ENCODE measurements around the gene EPHA1. TPM values are rescaled to one million over a fixed set of nuclear protein-coding genes. Genes with fewer than 3 reads are reported as not detected.

EPHA1 gene
- total and polyA plus RNA-seq, 2 experiments from 2014 or later: 60.7 to 154 TPM

DNA sequence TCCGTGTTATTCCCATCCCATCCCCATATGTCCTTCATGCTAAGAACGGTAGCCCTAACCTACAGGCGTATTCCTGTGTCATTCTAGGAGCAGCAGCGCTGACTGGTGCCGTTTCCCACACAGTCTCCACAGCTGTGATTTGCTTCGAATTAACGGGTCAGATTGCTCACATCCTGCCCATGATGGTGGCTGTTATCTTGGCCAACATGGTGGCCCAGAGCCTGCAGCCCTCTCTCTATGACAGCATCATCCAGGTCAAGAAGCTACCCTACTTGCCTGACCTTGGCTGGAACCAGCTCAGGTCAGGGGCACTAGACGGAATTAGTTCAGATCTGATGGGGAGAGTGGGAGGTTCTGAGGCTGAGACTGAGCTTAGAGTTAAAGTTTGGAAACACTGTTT is 66.8 kb downstream of the EPHA1 start (continued):
- TF ChIP-seq, protein P1, sequence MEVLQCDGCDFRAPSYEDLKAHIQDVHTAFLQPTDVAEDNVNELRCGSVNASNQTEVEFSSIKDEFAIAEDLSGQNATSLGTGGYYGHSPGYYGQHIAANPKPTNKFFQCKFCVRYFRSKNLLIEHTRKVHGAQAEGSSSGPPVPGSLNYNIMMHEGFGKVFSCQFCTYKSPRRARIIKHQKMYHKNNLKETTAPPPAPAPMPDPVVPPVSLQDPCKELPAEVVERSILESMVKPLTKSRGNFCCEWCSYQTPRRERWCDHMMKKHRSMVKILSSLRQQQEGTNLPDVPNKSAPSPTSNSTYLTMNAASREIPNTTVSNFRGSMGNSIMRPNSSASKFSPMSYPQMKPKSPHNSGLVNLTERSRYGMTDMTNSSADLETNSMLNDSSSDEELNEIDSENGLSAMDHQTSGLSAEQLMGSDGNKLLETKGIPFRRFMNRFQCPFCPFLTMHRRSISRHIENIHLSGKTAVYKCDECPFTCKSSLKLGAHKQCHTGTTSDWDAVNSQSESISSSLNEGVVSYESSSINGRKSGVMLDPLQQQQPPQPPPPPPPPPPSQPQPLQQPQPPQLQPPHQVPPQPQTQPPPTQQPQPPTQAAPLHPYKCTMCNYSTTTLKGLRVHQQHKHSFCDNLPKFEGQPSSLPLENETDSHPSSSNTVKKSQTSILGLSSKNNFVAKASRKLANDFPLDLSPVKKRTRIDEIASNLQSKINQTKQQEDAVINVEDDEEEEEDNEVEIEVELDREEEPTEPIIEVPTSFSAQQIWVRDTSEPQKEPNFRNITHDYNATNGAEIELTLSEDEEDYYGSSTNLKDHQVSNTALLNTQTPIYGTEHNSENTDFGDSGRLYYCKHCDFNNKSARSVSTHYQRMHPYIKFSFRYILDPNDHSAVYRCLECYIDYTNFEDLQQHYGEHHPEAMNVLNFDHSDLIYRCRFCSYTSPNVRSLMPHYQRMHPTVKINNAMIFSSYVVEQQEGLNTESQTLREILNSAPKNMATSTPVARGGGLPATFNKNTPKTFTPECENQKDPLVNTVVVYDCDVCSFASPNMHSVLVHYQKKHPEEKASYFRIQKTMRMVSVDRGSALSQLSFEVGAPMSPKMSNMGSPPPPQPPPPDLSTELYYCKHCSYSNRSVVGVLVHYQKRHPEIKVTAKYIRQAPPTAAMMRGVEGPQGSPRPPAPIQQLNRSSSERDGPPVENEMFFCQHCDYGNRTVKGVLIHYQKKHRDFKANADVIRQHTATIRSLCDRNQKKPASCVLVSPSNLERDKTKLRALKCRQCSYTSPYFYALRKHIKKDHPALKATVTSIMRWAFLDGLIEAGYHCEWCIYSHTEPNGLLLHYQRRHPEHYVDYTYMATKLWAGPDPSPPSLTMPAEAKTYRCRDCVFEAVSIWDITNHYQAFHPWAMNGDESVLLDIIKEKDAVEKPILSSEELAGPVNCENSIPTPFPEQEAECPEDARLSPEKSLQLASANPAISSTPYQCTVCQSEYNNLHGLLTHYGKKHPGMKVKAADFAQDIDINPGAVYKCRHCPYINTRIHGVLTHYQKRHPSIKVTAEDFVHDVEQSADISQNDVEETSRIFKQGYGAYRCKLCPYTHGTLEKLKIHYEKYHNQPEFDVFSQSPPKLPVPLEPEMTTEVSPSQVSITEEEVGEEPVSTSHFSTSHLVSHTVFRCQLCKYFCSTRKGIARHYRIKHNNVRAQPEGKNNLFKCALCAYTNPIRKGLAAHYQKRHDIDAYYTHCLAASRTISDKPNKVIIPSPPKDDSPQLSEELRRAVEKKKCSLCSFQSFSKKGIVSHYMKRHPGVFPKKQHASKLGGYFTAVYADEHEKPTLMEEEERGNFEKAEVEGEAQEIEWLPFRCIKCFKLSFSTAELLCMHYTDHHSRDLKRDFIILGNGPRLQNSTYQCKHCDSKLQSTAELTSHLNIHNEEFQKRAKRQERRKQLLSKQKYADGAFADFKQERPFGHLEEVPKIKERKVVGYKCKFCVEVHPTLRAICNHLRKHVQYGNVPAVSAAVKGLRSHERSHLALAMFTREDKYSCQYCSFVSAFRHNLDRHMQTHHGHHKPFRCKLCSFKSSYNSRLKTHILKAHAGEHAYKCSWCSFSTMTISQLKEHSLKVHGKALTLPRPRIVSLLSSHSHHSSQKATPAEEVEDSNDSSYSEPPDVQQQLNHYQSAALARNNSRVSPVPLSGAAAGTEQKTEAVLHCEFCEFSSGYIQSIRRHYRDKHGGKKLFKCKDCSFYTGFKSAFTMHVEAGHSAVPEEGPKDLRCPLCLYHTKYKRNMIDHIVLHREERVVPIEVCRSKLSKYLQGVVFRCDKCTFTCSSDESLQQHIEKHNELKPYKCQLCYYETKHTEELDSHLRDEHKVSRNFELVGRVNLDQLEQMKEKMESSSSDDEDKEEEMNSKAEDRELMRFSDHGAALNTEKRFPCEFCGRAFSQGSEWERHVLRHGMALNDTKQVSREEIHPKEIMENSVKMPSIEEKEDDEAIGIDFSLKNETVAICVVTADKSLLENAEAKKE (CRISPR knock-in tag; IDR thresholded peaks at IDR 0.05): no peak
- TF ChIP-seq CREB1 (CRISPR knock-in tag; IDR thresholded peaks at IDR 0.05; ENCODE audit: low read depth) (no peak), EZH2phosphoT487 (IDR thresholded peaks at IDR 0.05; ENCODE audit: unreplicated experiment) (no peak), POLR2AphosphoS5 (IDR thresholded peaks at IDR 0.05; ENCODE audit: low read depth) (no peak), ZNF114 (CRISPR knock-in tag; IDR thresholded peaks at IDR 0.05) (no peak)
- TF ChIP-seq, protein P2, sequence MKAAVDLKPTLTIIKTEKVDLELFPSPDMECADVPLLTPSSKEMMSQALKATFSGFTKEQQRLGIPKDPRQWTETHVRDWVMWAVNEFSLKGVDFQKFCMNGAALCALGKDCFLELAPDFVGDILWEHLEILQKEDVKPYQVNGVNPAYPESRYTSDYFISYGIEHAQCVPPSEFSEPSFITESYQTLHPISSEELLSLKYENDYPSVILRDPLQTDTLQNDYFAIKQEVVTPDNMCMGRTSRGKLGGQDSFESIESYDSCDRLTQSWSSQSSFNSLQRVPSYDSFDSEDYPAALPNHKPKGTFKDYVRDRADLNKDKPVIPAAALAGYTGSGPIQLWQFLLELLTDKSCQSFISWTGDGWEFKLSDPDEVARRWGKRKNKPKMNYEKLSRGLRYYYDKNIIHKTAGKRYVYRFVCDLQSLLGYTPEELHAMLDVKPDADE (IDR thresholded peaks at IDR 0.05): no peak

Small RNA genes lying within 50 kb of the gene (microRNA-seq; reads per million reads assigned to microRNA genes)
- gene MIR6892: not detected

Small RNA genes lying within 50 kb of the gene (small RNA-seq; reads per million reads assigned to genes)
- 0.45 reads per million, percentile 30 among the genes with 10 or more reads in this experiment for gene MIR6892 (ENCODE audit: low replicate concordance)

Other genes starting within 250 kb of the EPHA1 start
- gene TAS2R39, start 225.4 kb downstream of the EPHA1 start, total RNA-seq (2014; rRNA removed; shearing (Covaris generic)): 0.21 TPM in 1 of 2 replicates, not detected in the other
- gene TAS2R39, start 225.4 kb downstream of the EPHA1 start, polyA plus RNA-seq (2016; fragmentation: Nextera tagmentation; extraction: Ambion mirVana): not detected in 2 replicates
- not detected in 2 replicates for gene TAS2R40, start 186.8 kb downstream of the EPHA1 start, total RNA-seq (2014; rRNA removed; shearing (Covaris generic))
- not detected in 2 replicates for gene TAS2R40, start 186.8 kb downstream of the EPHA1 start, polyA plus RNA-seq (2016; fragmentation: Nextera tagmentation; extraction: Ambion mirVana)
- 26.4 and 27.3 TPM in 2 replicates for gene GSTK1, start 145.4 kb downstream of the EPHA1 start, total RNA-seq (2014; rRNA removed; shearing (Covaris generic))
- gene GSTK1, start 145.4 kb downstream of the EPHA1 start, polyA plus RNA-seq (2016; fragmentation: Nextera tagmentation; extraction: Ambion mirVana): 26.3 and 27.5 TPM in 2 replicates
- 2.3 and 3.6 TPM in 2 replicates for gene TMEM139, start 123.9 kb downstream of the EPHA1 start, total RNA-seq (2014; rRNA removed; shearing (Covaris generic))
- gene TMEM139, start 123.9 kb downstream of the EPHA1 start, polyA plus RNA-seq (2016; fragmentation: Nextera tagmentation; extraction: Ambion mirVana): 1.7 and 3.3 TPM in 2 replicates
- 15.7 and 21.8 TPM in 2 replicates for gene CASP2, start 120.5 kb downstream of the EPHA1 start, total RNA-seq (2014; rRNA removed; shearing (Covaris generic))
- gene CASP2, start 120.5 kb downstream of the EPHA1 start, polyA plus RNA-seq (2016; fragmentation: Nextera tagmentation; extraction: Ambion mirVana): 13.7 and 17.7 TPM in 2 replicates
- 0.23 and 0.38 TPM in 2 replicates for gene CLCN1, start 92.7 kb downstream of the EPHA1 start, total RNA-seq (2014; rRNA removed; shearing (Covaris generic))
- 0.43 and 0.48 TPM in 2 replicates for gene CLCN1, start 92.7 kb downstream of the EPHA1 start, polyA plus RNA-seq (2016; fragmentation: Nextera tagmentation; extraction: Ambion mirVana)
- gene FAM131B, start 46.1 kb downstream of the EPHA1 start, total RNA-seq (2014; rRNA removed; shearing (Covaris generic)): 28.8 and 30.2 TPM in 2 replicates
- 4.7 and 5.4 TPM in 2 replicates for gene FAM131B, start 46.1 kb downstream of the EPHA1 start, polyA plus RNA-seq (2016; fragmentation: Nextera tagmentation; extraction: Ambion mirVana)
- gene ZYX, start 27.5 kb downstream of the EPHA1 start, total RNA-seq (2014; rRNA removed; shearing (Covaris generic)): 132 and 141 TPM in 2 replicates
- 108 and 111 TPM in 2 replicates for gene ZYX, start 27.5 kb downstream of the EPHA1 start, polyA plus RNA-seq (2016; fragmentation: Nextera tagmentation; extraction: Ambion mirVana)
- 4.0 and 5.0 TPM in 2 replicates for gene TAS2R60, start 34.6 kb upstream of the EPHA1 start, total RNA-seq (2014; rRNA removed; shearing (Covaris generic))
- 0.37 TPM in 1 of 2 replicates, not detected in the other for gene TAS2R60, start 34.6 kb upstream of the EPHA1 start, polyA plus RNA-seq (2016; fragmentation: Nextera tagmentation; extraction: Ambion mirVana)
- 1.2 and 2.9 TPM in 2 replicates for gene TAS2R41, start 69.0 kb upstream of the EPHA1 start, total RNA-seq (2014; rRNA removed; shearing (Covaris generic))
- not detected in 2 replicates for gene TAS2R41, start 69.0 kb upstream of the EPHA1 start, polyA plus RNA-seq (2016; fragmentation: Nextera tagmentation; extraction: Ambion mirVana)
- 1.6 and 2.9 TPM in 2 replicates for gene CTAGE15, start 162.9 kb upstream of the EPHA1 start, total RNA-seq (2014; rRNA removed; shearing (Covaris generic))
- gene CTAGE15, start 162.9 kb upstream of the EPHA1 start, polyA plus RNA-seq (2016; fragmentation: Nextera tagmentation; extraction: Ambion mirVana): 0.10 TPM in 1 of 2 replicates, not detected in the other
- gene TCAF2, start 212.1 kb upstream of the EPHA1 start, total RNA-seq (2014; rRNA removed; shearing (Covaris generic)): 0.08 and 0.28 TPM in 2 replicates
- 0.09 TPM in 1 of 2 replicates, not detected in the other for gene TCAF2, start 212.1 kb upstream of the EPHA1 start, polyA plus RNA-seq (2016; fragmentation: Nextera tagmentation; extraction: Ambion mirVana)

Data from GM23338 (cell line).